WTC11 (cell line): ENCODE measurements around the gene NCS1. TPM values are rescaled to one million over a fixed set of nuclear protein-coding genes. Genes with fewer than 3 reads are reported as not detected.

Source experiments
- ATAC-seq: fragments of 200-7000 bp; cut with Tn5 transposase; 2 replicates; pipeline ENCODE4 v1.10.0; 2021; ENCODE audit warnings: mild to moderate bottlenecking, moderate library complexity
- Bru-seq: library from RNA; stranded (reverse); fragments of 400-500 nt; gene quantifications from one replicate; lab custom pipeline; 2021; lab: Mats Ljungman, UMichigan
- CTCF ChIA-PET: fragments of 300-600 bp; sonication (Branson Sonifier 250); formaldehyde crosslinking; loops from one replicate; lab custom pipeline; 2021; ENCODE audit warnings: antibody characterized with exemption; lab: Charles Lee
- POLR2A ChIA-PET: fragments of 350-600 bp; sonication (Branson Sonifier 250); formaldehyde crosslinking; loops from one replicate; lab custom pipeline; 2021; ENCODE audit warnings: antibody characterized with exemption; lab: Charles Lee
- DNase-seq: peaks from one replicate; pipeline ENCODE4 v3.0.0; 2021; ENCODE audit warnings: low spot score
- H3K27ac Mint-ChIP-seq: 2 replicates; pipeline ENCODE4 v1.8.0; 2021; ENCODE audit warnings: mixed read lengths
- H3K27me3 Mint-ChIP-seq: 2 replicates; pipeline ENCODE4 v1.8.0; 2021; ENCODE audit warnings: low read depth, mild to moderate bottlenecking, moderate library complexity, mixed read lengths
- H3K36me3 Mint-ChIP-seq: 2 replicates; pipeline ENCODE4 v1.8.0; 2021; ENCODE audit warnings: mixed read lengths
- H3K4me1 Mint-ChIP-seq: 2 replicates; pipeline ENCODE4 v1.8.0; 2022; ENCODE audit warnings: mixed read lengths
- H3K4me3 Mint-ChIP-seq: 2 replicates; pipeline ENCODE4 v1.8.0; 2021; ENCODE audit warnings: mild to moderate bottlenecking, moderate library complexity, mixed read lengths
- H3K9me3 Mint-ChIP-seq: 2 replicates; pipeline ENCODE4 v1.8.0; 2021; ENCODE audit warnings: mixed read lengths
- ATF1 ChIP-seq: sonication (generic); formaldehyde crosslinking; IDR thresholded peaks from 2 replicates; pipeline ENCODE4 v1.8.1; 2023; ENCODE audit warnings: mild to moderate bottlenecking, moderate library complexity, missing genetic modification reagents
- ATF6 ChIP-seq: sonication (generic); formaldehyde crosslinking; IDR thresholded peaks from 2 replicates; pipeline ENCODE4 v1.8.1; 2023; ENCODE audit warnings: mild to moderate bottlenecking, missing genetic modification reagents
- ETV6 ChIP-seq: sonication (generic); formaldehyde crosslinking; IDR thresholded peaks from 2 replicates; pipeline ENCODE4 v1.8.1; 2022; ENCODE audit warnings: mild to moderate bottlenecking, missing genetic modification reagents
- FOXJ3 ChIP-seq: sonication (generic); formaldehyde crosslinking; IDR thresholded peaks from 2 replicates; pipeline ENCODE4 v1.9.0; 2021; ENCODE audit warnings: missing genetic modification reagents, mild to moderate bottlenecking, borderline replicate concordance
- GRHL2 ChIP-seq: fragments of 250-450 bp; sonication (Bioruptor Pico); IDR thresholded peaks from 2 replicates; pipeline ENCODE4 v1.8.0; 2022; ENCODE audit warnings: mild to moderate bottlenecking, moderate library complexity; ENCODE audit not compliant: insufficient replicate concordance, severe bottlenecking
- NFATC4 ChIP-seq: fragments of 250-450 bp; sonication (Bioruptor Pico); IDR thresholded peaks from 2 replicates; pipeline ENCODE4 v1.9.0; 2021; ENCODE audit warnings: mild to moderate bottlenecking
- OVOL2 ChIP-seq: fragments of 250-450 bp; sonication (Bioruptor Pico); IDR thresholded peaks from 2 replicates; pipeline ENCODE4 v1.9.0; 2021; ENCODE audit warnings: mild to moderate bottlenecking, borderline replicate concordance
- SMAD4 ChIP-seq: sonication (generic); formaldehyde crosslinking; IDR thresholded peaks from 2 replicates; pipeline ENCODE4 v1.8.0; 2022; ENCODE audit warnings: mild to moderate bottlenecking, missing genetic modification reagents
- TP53 ChIP-seq: sonication (generic); formaldehyde crosslinking; IDR thresholded peaks from 2 replicates; pipeline ENCODE4 v1.8.1; 2023; ENCODE audit warnings: mild to moderate bottlenecking, missing genetic modification reagents
- ZNF317 ChIP-seq: sonication (generic); formaldehyde crosslinking; IDR thresholded peaks from 2 replicates; pipeline ENCODE4 v1.8.1; 2023; ENCODE audit warnings: low read depth, mild to moderate bottlenecking, moderate library complexity, missing genetic modification reagents, borderline replicate concordance
- ZNF396 ChIP-seq: fragments of 250-450 bp; sonication (Bioruptor Pico); IDR thresholded peaks from 2 replicates; pipeline ENCODE4 v1.8.0; 2021; ENCODE audit warnings: mild to moderate bottlenecking, moderate library complexity, borderline replicate concordance
- ZNF425 ChIP-seq: fragments of 250-450 bp; sonication (Bioruptor Pico); conservative IDR thresholded peaks from 2 replicates; pipeline ENCODE4 v1.9.0; 2021; ENCODE audit warnings: mild to moderate bottlenecking
- ZNF532 ChIP-seq: fragments of 250-450 bp; sonication (Bioruptor Pico); IDR thresholded peaks from 2 replicates; pipeline ENCODE4 v1.9.0; 2021; ENCODE audit warnings: mild to moderate bottlenecking, borderline replicate concordance
- long read RNA-seq, 3 experiments: library from RNA in 1 of 3; library from capped mRNA in 1 of 3; library from polyadenylated mRNA in 1 of 3; unstranded in 2 of 3; stranded (forward) in 1 of 3; transcript quantifications; one replicate each; pipeline ENCODE4 v2.0.0, GENCODE V29; 2021
- total RNA-seq: library from RNA; stranded (reverse); gene quantifications from 3 replicates; pipeline ENCODE4 v1.2.3, GENCODE V29; 2021
- TF ChIP-seq, protein P1 (sequence below): sonication (generic); formaldehyde crosslinking; IDR thresholded peaks from 2 replicates; pipeline ENCODE4 v1.8.1; 2023; ENCODE audit warnings: mild to moderate bottlenecking, missing genetic modification reagents, moderate library complexity
- TF ChIP-seq, protein P2 (sequence below): sonication (generic); formaldehyde crosslinking; IDR thresholded peaks from 2 replicates; pipeline ENCODE4 v1.8.0; 2023; ENCODE audit warnings: missing genetic modification reagents, mild to moderate bottlenecking, borderline replicate concordance

NCS1 gene
- 31.8 to 32.6 TPM (median 32.4 TPM) in 3 replicates for total RNA-seq
- percentile 46 among the genes with signal in this experiment for Bru-seq, nascent RNA
- long read RNA-seq, experiment 1, full-length matches to known transcripts, result 155 of 206 reads
- long read RNA-seq, experiment 1, partial matches to known transcripts, result 38 of 206 reads
- long read RNA-seq, experiment 1, other reads (novel, unspliced or antisense), result 13 of 206 reads
- long read RNA-seq, experiment 2, full-length matches to known transcripts, result 9 of 30 reads
- long read RNA-seq, experiment 2, partial matches to known transcripts, result 1 of 30 reads
- long read RNA-seq, experiment 2, other reads (novel, unspliced or antisense), result 20 of 30 reads
- long read RNA-seq, experiment 3, result 0 reads

DNA sequence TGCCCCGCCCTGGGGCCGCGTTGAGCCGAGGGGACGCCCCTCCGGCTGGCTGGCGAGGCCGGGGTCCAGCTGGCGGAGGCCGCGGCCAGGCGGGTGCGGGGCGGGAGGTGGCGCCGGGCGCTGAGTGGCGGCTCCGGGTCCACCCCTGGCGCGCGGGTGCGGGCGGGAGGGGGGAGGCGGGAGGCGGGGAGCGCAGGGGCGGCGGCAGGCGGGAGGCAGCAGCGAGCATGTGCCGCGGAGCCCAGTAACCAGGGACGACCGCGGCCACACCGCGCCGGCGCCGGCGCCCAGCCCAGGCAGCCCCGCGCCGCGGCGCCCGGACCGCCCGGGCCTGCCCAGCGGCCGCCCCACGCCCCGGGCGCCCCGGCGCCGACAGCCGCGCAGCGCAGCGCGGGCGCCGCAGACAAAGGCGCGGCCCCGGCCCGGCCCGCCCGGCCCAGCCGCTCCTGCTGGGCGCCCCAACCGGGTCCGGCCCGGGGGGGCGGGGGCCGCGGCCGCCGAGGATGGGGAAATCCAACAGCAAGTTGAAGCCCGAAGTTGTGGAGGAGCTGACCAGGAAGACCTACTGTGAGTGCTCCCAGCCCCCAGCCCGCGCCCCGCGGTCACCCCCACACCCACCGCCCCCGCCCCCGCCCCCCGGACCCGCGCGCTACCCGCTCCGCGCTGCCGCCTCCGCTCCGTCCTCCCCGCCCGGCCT, at the start of gene NCS1:
Gene NCS1, plus strand, starts transcription at position 244 of the 697 bp plus-strand sequence. Its CDS starts 260 bp downstream, at position 504.
- ChIA-PET POLR2A (no interaction called here), CTCF (interaction anchor here (2.8 to 2.9 kb wide), 2 partner anchors 64 to 143 kb away, joined by 8 to 14 read pairs; no protein-coding TSS in a partner anchor)
- H3K27me3 Mint-ChIP-seq, result peaks cover 9% of the 10 kb centered on the region

More for the DNA sequence above, at the start of gene NCS1:
- peak; percentile 46 for ATAC-seq
- Mint-ChIP-seq H3K27ac (0 out of 2 replicates have a peak within 1 kb of the TSS, but pooled peaks have one; percentile 19), H3K36me3 (no peaks in the 10 kb centered on the region), H3K4me3 (peak within 1 kb of the TSS; percentile 76), H3K4me1 (peaks cover 19% of the 10 kb centered on the region), H3K9me3 (no peaks in the 10 kb centered on the region)
- peak; percentile 60 for DNase-seq
- no peak for TF ChIP-seq GRHL2 (CRISPR knock-in tag)
- no peak for TF ChIP-seq ZNF396
- no peak for TF ChIP-seq ZNF532
- no peak for TF ChIP-seq ATF1
- no peak for TF ChIP-seq ATF6 (CRISPR knock-in tag)
- no peak for TF ChIP-seq SMAD4 (CRISPR knock-in tag)
- TF ChIP-seq FOXJ3 (CRISPR knock-in tag), result no peak
- TF ChIP-seq OVOL2 (CRISPR knock-in tag), result no peak
- no peak for TF ChIP-seq ZNF317
- no peak for TF ChIP-seq TP53 (CRISPR knock-in tag)
- TF ChIP-seq ETV6, result no peak
- TF ChIP-seq, protein P1, sequence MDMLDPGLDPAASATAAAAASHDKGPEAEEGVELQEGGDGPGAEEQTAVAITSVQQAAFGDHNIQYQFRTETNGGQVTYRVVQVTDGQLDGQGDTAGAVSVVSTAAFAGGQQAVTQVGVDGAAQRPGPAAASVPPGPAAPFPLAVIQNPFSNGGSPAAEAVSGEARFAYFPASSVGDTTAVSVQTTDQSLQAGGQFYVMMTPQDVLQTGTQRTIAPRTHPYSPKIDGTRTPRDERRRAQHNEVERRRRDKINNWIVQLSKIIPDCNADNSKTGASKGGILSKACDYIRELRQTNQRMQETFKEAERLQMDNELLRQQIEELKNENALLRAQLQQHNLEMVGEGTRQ (CRISPR knock-in tag), result no peak
- TF ChIP-seq, protein P2, sequence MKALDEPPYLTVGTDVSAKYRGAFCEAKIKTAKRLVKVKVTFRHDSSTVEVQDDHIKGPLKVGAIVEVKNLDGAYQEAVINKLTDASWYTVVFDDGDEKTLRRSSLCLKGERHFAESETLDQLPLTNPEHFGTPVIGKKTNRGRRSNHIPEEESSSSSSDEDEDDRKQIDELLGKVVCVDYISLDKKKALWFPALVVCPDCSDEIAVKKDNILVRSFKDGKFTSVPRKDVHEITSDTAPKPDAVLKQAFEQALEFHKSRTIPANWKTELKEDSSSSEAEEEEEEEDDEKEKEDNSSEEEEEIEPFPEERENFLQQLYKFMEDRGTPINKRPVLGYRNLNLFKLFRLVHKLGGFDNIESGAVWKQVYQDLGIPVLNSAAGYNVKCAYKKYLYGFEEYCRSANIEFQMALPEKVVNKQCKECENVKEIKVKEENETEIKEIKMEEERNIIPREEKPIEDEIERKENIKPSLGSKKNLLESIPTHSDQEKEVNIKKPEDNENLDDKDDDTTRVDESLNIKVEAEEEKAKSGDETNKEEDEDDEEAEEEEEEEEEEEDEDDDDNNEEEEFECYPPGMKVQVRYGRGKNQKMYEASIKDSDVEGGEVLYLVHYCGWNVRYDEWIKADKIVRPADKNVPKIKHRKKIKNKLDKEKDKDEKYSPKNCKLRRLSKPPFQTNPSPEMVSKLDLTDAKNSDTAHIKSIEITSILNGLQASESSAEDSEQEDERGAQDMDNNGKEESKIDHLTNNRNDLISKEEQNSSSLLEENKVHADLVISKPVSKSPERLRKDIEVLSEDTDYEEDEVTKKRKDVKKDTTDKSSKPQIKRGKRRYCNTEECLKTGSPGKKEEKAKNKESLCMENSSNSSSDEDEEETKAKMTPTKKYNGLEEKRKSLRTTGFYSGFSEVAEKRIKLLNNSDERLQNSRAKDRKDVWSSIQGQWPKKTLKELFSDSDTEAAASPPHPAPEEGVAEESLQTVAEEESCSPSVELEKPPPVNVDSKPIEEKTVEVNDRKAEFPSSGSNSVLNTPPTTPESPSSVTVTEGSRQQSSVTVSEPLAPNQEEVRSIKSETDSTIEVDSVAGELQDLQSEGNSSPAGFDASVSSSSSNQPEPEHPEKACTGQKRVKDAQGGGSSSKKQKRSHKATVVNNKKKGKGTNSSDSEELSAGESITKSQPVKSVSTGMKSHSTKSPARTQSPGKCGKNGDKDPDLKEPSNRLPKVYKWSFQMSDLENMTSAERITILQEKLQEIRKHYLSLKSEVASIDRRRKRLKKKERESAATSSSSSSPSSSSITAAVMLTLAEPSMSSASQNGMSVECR (CRISPR knock-in tag), result no peak
- TF ChIP-seq ZNF425 (CRISPR knock-in tag), result no peak
- no peak for TF ChIP-seq NFATC4 (CRISPR knock-in tag)
